Measurements from ENCODE around the gene FAAP100.

Gene FAAP100

GRCh38 chr17:81563861-81564586 is 11.9 kb upstream of the FAAP100 start:
- Histone ChIP-seq H3K9me3 (replicated peaks; ENCODE audit: low read length) (no peaks in the 10 kb centered on the region), H3K27me3 (ENCODE audit: control insufficient read depth, insufficient read depth, low read length) (no peaks in the 10 kb centered on the region), H3K4me3 (ENCODE audit: low read length) (no peak overlapping the region), H3K4me1 (ENCODE audit: control insufficient read depth, insufficient read depth, low read length) (peaks cover 72% of the 10 kb centered on the region), H3K36me3 (ENCODE audit: insufficient read depth, low read length) (peaks cover 65% of the 10 kb centered on the region), H3K4me2 (ENCODE audit: low read length) (peak overlapping the region; percentile 29), H3K9ac (ENCODE audit: low read depth, low read length) (no peak overlapping the region)

- peaks cover 68% of the 10 kb centered on the region for H3K4me1 ChIP-seq (ENCODE audit: control insufficient read depth, insufficient read depth, low read length)
- no peak overlapping the region for H3K4me3 ChIP-seq (ENCODE audit: low read length)
- H3K4me2 ChIP-seq (ENCODE audit: low read length) = peak overlapping the region; percentile 23
- H3K36me3 ChIP-seq (ENCODE audit: insufficient read depth, low read length) = peaks cover 75% of the 10 kb centered on the region
- no peaks in the 10 kb centered on the region for H3K9me3 ChIP-seq (replicated peaks; ENCODE audit: low read length)
- H3K27me3 ChIP-seq (ENCODE audit: control insufficient read depth, insufficient read depth, low read length) = no peaks in the 10 kb centered on the region
- H3K9ac ChIP-seq (ENCODE audit: low read depth, low read length) = peak overlapping the region; percentile 7
These were observed 9.3 kb upstream of the FAAP100 start for GRCh38 chr17:81561494-81561885.

- peaks cover 56% of the 10 kb centered on the region for H3K4me1 ChIP-seq (ENCODE audit: control insufficient read depth, insufficient read depth, low read length)
- H3K9ac ChIP-seq (ENCODE audit: low read depth, low read length) = no peak overlapping the region
- no peak overlapping the region for H3K4me3 ChIP-seq (ENCODE audit: low read length)
- H3K9me3 ChIP-seq (replicated peaks; ENCODE audit: low read length) = no peaks in the 10 kb centered on the region
- H3K36me3 ChIP-seq (ENCODE audit: insufficient read depth, low read length) = peaks cover 62% of the 10 kb centered on the region
- H3K27me3 ChIP-seq (ENCODE audit: control insufficient read depth, insufficient read depth, low read length) = no peaks in the 10 kb centered on the region
- H3K4me2 ChIP-seq (ENCODE audit: low read length) = no peak overlapping the region
These were observed 7.0 kb upstream of the FAAP100 start for GRCh38 chr17:81558941-81559806.

GRCh38 chr17:81558115-81558468 is 5.9 kb upstream of the FAAP100 start:
- Histone ChIP-seq H3K4me3 (ENCODE audit: low read length) (no peak overlapping the region), H3K4me2 (ENCODE audit: low read length) (no peak overlapping the region), H3K4me1 (ENCODE audit: control insufficient read depth, insufficient read depth, low read length) (peaks cover 58% of the 10 kb centered on the region), H3K9ac (ENCODE audit: low read depth, low read length) (no peak overlapping the region), H3K36me3 (ENCODE audit: insufficient read depth, low read length) (peaks cover 55% of the 10 kb centered on the region), H3K27me3 (ENCODE audit: control insufficient read depth, insufficient read depth, low read length) (no peaks in the 10 kb centered on the region), H3K9me3 (replicated peaks; ENCODE audit: low read length) (no peaks in the 10 kb centered on the region)

GRCh38 chr17:81557276-81558114 is 5.3 kb upstream of the FAAP100 start:
- H3K4me2 ChIP-seq (ENCODE audit: low read length) = no peak overlapping the region
- no peaks in the 10 kb centered on the region for H3K27me3 ChIP-seq (ENCODE audit: control insufficient read depth, insufficient read depth, low read length)
- peaks cover 52% of the 10 kb centered on the region for H3K36me3 ChIP-seq (ENCODE audit: insufficient read depth, low read length)
- H3K4me3 ChIP-seq (ENCODE audit: low read length) = no peak overlapping the region
- H3K9me3 ChIP-seq (replicated peaks; ENCODE audit: low read length) = no peaks in the 10 kb centered on the region
- no peak overlapping the region for H3K9ac ChIP-seq (ENCODE audit: low read depth, low read length)
- peaks cover 62% of the 10 kb centered on the region for H3K4me1 ChIP-seq (ENCODE audit: control insufficient read depth, insufficient read depth, low read length)

GRCh38 chr17:81556863-81557262 is 4.7 kb upstream of the FAAP100 start:
- H3K27me3 ChIP-seq (ENCODE audit: control insufficient read depth, insufficient read depth, low read length) = no peaks in the 10 kb centered on the region
- H3K4me2 ChIP-seq (ENCODE audit: low read length) = no peak overlapping the region
- H3K36me3 ChIP-seq (ENCODE audit: insufficient read depth, low read length) = peaks cover 49% of the 10 kb centered on the region
- peaks cover 59% of the 10 kb centered on the region for H3K4me1 ChIP-seq (ENCODE audit: control insufficient read depth, insufficient read depth, low read length)
- H3K4me3 ChIP-seq (ENCODE audit: low read length) = no peak overlapping the region
- no peaks in the 10 kb centered on the region for H3K9me3 ChIP-seq (replicated peaks; ENCODE audit: low read length)
- H3K9ac ChIP-seq (ENCODE audit: low read depth, low read length) = no peak overlapping the region

- H3K9me3 ChIP-seq (replicated peaks; ENCODE audit: low read length) = no peaks in the 10 kb centered on the region
- peaks cover 48% of the 10 kb centered on the region for H3K36me3 ChIP-seq (ENCODE audit: insufficient read depth, low read length)
- no peak overlapping the region for H3K4me3 ChIP-seq (ENCODE audit: low read length)
- peaks cover 57% of the 10 kb centered on the region for H3K4me1 ChIP-seq (ENCODE audit: control insufficient read depth, insufficient read depth, low read length)
- no peaks in the 10 kb centered on the region for H3K27me3 ChIP-seq (ENCODE audit: control insufficient read depth, insufficient read depth, low read length)
- peak overlapping the region; percentile 26 for H3K9ac ChIP-seq (ENCODE audit: low read depth, low read length)
- peak overlapping the region; percentile 47 for H3K4me2 ChIP-seq (ENCODE audit: low read length)
These were observed 4.1 kb upstream of the FAAP100 start for GRCh38 chr17:81556175-81556691.

- peak overlapping the region; percentile 98 for H3K4me3 ChIP-seq (ENCODE audit: low read length)
- H3K4me1 ChIP-seq (ENCODE audit: control insufficient read depth, insufficient read depth, low read length) = peaks cover 55% of the 10 kb centered on the region
- peak overlapping the region; percentile 86 for H3K4me2 ChIP-seq (ENCODE audit: low read length)
These were observed 1.5 kb upstream of the FAAP100 start for GRCh38 chr17:81553616-81554181.

GRCh38 chr17:81553018-81553615 is 964 bp upstream of the FAAP100 start:
- peak overlapping the region; percentile 98 for H3K4me3 ChIP-seq (ENCODE audit: low read length)
- H3K4me2 ChIP-seq (ENCODE audit: low read length) = peak overlapping the region; percentile 86
- H3K36me3 ChIP-seq (ENCODE audit: insufficient read depth, low read length) = peaks cover 37% of the 10 kb centered on the region
- peaks cover 53% of the 10 kb centered on the region for H3K4me1 ChIP-seq (ENCODE audit: control insufficient read depth, insufficient read depth, low read length)
- no peaks in the 10 kb centered on the region for H3K9me3 ChIP-seq (replicated peaks; ENCODE audit: low read length)
- H3K9ac ChIP-seq (ENCODE audit: low read depth, low read length) = peak overlapping the region; percentile 89
- no peaks in the 10 kb centered on the region for H3K27me3 ChIP-seq (ENCODE audit: control insufficient read depth, insufficient read depth, low read length)

More at GRCh38 chr17:81553616-81554181, 1.5 kb upstream of the FAAP100 start:
- no peaks in the 10 kb centered on the region for H3K9me3 ChIP-seq (replicated peaks; ENCODE audit: low read length)
- peak overlapping the region; percentile 89 for H3K9ac ChIP-seq (ENCODE audit: low read depth, low read length)
- H3K36me3 ChIP-seq (ENCODE audit: insufficient read depth, low read length) = peaks cover 42% of the 10 kb centered on the region
- H3K27me3 ChIP-seq (ENCODE audit: control insufficient read depth, insufficient read depth, low read length) = no peaks in the 10 kb centered on the region

- no peaks in the 10 kb centered on the region for H3K27me3 ChIP-seq (ENCODE audit: control insufficient read depth, insufficient read depth, low read length)
- peak overlapping the region; percentile 89 for H3K9ac ChIP-seq (ENCODE audit: low read depth, low read length)
- peaks cover 39% of the 10 kb centered on the region for H3K4me1 ChIP-seq (ENCODE audit: control insufficient read depth, insufficient read depth, low read length)
- H3K4me3 ChIP-seq (ENCODE audit: low read length) = peak overlapping the region; percentile 98
- peak overlapping the region; percentile 86 for H3K4me2 ChIP-seq (ENCODE audit: low read length)
- H3K36me3 ChIP-seq (ENCODE audit: insufficient read depth, low read length) = peaks cover 36% of the 10 kb centered on the region
- no peaks in the 10 kb centered on the region for H3K9me3 ChIP-seq (replicated peaks; ENCODE audit: low read length)
These were observed 502 bp downstream of the FAAP100 start for GRCh38 chr17:81551458-81552243.

Measured in skeletal muscle satellite cell (primary cell).